ENCODE data around the gene EPS8L3. TPM values are rescaled to one million over a fixed set of nuclear protein-coding genes. Genes with fewer than 3 reads are reported as not detected.
"Not testable (repeated sequence)": the region's sequence is repeated elsewhere in the genome, so short reads cannot be mapped to it uniquely, and the experiment has no call there.

The EPS8L3 gene
- total RNA-seq, 1 donor from 2014 or later, result not detected

DNA sequence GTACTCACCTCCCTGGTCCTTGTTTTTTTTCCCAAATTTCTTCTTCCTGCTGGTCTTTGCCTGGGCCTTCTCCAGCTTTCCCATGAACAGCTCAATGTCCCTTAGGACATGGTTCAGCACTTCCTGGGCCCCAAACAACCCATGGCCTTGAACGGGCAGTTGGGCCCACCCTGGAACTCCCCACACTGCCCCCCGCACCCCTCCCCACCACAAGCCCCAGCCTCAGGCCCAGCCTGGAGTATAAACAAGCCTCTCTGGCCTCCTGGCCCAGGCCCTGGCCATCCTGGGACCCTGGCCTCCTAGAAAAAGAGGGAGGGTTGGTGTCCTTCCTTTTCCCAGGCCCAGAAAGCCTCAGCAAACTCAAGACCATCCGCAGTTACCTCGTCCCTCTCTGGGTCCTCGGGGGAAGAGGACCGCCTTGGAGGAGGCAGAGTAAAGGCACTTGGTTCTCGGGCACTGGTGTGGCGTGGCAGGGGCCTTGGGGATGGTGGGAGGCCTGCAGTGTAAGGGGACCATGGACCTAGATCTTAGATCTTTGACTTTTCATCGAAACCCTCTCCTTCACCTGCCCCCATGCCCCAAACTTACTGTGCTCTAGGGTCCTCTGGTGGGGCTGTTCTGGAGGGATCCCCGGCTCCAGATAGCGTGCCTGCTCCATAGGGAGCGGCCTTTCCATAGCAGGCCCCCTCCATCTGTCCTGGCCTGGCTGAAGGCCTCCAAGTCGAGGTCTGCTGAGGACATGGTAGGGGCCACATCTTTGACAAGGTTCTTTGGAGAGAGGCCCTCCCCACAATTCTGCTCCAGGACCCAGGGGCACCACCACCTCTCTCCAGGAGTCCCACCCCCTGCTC, 5.6 kb downstream of the EPS8L3 start:
- no peaks in the 10 kb centered on the region for H3K36me3 Mint-ChIP-seq (ENCODE audit: unreplicated experiment)
- H3K4me3 Mint-ChIP-seq (ENCODE audit: unreplicated experiment), result no peak overlapping the region
- DNase-seq, result no peak
- TF ChIP-seq, protein P1, sequence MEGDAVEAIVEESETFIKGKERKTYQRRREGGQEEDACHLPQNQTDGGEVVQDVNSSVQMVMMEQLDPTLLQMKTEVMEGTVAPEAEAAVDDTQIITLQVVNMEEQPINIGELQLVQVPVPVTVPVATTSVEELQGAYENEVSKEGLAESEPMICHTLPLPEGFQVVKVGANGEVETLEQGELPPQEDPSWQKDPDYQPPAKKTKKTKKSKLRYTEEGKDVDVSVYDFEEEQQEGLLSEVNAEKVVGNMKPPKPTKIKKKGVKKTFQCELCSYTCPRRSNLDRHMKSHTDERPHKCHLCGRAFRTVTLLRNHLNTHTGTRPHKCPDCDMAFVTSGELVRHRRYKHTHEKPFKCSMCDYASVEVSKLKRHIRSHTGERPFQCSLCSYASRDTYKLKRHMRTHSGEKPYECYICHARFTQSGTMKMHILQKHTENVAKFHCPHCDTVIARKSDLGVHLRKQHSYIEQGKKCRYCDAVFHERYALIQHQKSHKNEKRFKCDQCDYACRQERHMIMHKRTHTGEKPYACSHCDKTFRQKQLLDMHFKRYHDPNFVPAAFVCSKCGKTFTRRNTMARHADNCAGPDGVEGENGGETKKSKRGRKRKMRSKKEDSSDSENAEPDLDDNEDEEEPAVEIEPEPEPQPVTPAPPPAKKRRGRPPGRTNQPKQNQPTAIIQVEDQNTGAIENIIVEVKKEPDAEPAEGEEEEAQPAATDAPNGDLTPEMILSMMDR (IDR thresholded peaks at IDR 0.05; ENCODE audit: partially characterized antibody, unreplicated experiment), result no peak
- no peak overlapping the region for H3K27ac Mint-ChIP-seq (ENCODE audit: unreplicated experiment)
- no peaks in the 10 kb centered on the region for H3K4me1 Mint-ChIP-seq (ENCODE audit: low read depth, unreplicated experiment)
- H3K27me3 Mint-ChIP-seq (ENCODE audit: unreplicated experiment), result peaks cover 5% of the 10 kb centered on the region
- H3K9me3 Mint-ChIP-seq (ENCODE audit: unreplicated experiment), result no peaks in the 10 kb centered on the region

DNA sequence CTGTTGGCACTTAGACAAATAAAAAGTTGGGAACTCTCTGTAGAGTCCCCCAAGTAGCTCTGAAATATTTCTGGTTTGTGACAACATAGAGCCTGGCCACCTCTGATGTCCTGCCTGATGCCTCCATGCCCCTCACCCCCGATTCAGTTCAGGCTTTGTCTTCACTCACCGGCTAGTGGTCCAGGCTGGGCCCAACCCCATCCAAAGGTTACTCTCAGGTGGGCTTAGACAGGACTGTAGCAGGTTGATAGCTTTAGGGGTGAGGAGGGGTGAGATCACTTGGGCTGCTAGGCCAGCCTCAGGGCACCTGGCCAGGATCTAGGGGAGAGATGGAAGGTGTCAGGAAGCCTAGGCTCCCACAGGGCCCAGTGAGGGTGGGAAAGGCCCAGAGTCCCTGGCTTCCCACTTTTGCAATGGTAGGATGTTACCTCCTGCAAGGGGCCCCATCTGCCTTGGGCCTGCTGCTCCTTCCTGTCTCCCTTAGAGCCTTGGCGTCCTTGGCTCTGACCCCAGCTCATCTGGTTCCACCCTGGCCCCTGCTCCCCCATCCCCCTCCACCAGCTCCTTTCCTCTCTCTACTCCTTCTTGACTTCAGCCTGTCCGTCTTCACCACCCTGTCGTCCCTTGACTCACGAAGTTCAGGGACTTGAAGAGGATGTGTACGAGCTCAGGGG, 6.7 kb downstream of the EPS8L3 start:
- Mint-ChIP-seq H3K27ac (ENCODE audit: unreplicated experiment) (no peak overlapping the region), H3K36me3 (ENCODE audit: unreplicated experiment) (no peaks in the 10 kb centered on the region), H3K4me3 (ENCODE audit: unreplicated experiment) (no peak overlapping the region), H3K9me3 (ENCODE audit: unreplicated experiment) (no peaks in the 10 kb centered on the region), H3K4me1 (ENCODE audit: low read depth, unreplicated experiment) (no peaks in the 10 kb centered on the region), H3K27me3 (ENCODE audit: unreplicated experiment) (peaks cover 5% of the 10 kb centered on the region)
- no peak for DNase-seq
- TF ChIP-seq, protein P1 (IDR thresholded peaks at IDR 0.05; ENCODE audit: partially characterized antibody, unreplicated experiment), result no peak

DNA sequence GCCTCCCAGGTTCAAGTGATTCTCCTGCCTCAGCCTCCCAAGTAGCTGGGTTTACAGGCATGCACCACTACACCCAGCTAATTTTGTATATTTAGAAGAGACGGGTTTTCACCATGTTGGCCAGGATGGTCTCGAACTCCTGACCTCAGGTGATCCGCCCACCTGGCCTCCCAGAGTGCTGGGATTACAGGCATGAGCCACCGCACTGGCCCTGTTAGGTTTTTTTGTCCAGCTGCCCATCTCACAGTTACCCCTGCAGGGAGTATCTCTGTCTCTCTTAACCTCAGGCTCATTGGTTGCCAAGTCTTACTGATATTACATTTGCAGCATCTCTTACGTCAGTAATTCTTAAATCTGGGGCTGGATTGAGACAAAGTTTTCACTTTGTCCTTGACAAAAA, 7.4 kb downstream of the EPS8L3 start:
- H3K4me1 Mint-ChIP-seq (ENCODE audit: low read depth, unreplicated experiment); H3K27me3 Mint-ChIP-seq (ENCODE audit: unreplicated experiment); H3K9me3 Mint-ChIP-seq (ENCODE audit: unreplicated experiment); DNase-seq; H3K4me3 Mint-ChIP-seq (ENCODE audit: unreplicated experiment); H3K27ac Mint-ChIP-seq (ENCODE audit: unreplicated experiment); H3K36me3 Mint-ChIP-seq (ENCODE audit: unreplicated experiment): not testable (repeated sequence)

DNA sequence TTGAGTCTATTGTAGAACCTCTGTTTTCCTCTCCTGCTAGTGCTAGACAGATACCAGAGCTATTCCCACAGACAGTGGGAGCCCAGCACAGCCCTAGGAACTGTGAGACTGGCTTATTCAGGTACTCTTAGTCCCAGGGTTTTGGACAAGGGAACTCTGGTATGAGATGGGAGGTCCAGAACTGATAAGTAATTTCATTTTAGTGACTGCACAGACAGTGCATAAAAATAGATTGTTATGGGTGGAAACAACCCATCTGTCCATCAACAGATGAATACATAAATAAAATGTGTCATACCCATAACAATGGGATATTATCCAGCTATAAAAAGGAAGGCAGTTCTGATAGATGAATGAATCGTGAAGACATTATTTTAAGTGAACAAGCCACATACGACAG, 9.0 kb downstream of the EPS8L3 start:
- Mint-ChIP-seq H3K36me3 (ENCODE audit: unreplicated experiment) (no peaks in the 10 kb centered on the region), H3K4me1 (ENCODE audit: low read depth, unreplicated experiment) (no peaks in the 10 kb centered on the region)

DNA sequence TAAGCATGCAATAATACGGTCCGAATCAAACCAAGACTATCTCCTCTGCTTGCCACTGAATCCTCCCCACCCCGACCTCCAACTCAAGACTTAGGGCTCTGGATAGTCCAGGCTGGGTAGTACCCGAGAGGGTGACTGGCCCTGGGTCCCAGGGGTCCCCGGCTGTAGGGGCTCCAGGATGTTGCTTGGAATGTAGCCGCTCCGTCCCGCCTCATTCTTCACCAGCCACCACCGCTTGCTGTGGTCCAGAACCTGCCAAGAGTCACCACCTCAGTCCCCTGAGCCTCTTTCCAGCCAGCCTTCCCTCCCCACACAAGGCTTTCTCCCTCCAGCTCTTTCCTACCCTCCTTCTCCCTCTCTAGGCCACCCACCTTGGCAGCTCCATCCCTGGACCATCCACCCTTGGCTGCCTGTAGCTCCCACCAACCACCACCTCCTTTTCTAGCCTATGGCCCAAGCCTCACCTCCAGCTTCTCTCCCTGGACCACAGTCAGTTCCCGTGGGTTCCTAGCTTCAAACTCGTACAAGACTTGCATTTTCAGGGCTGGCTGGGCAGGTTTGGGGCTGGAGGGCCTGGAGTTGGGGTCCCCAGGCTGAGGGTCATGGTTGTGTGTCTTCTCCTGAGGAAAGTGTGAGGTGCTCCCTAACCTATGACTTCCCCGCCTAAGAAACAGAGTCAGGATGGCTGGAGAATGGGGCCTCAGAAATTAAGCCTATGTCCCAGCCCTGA, 12.0 kb downstream of the EPS8L3 start:
- no peaks in the 10 kb centered on the region for H3K36me3 Mint-ChIP-seq (ENCODE audit: unreplicated experiment)
- H3K9me3 Mint-ChIP-seq (ENCODE audit: unreplicated experiment), result no peaks in the 10 kb centered on the region
- H3K4me3 Mint-ChIP-seq (ENCODE audit: unreplicated experiment), result no peak overlapping the region
- H3K27ac Mint-ChIP-seq (ENCODE audit: unreplicated experiment), result no peak overlapping the region
- no peak for DNase-seq
- H3K27me3 Mint-ChIP-seq (ENCODE audit: unreplicated experiment), result peaks cover 3% of the 10 kb centered on the region
- no peaks in the 10 kb centered on the region for H3K4me1 Mint-ChIP-seq (ENCODE audit: low read depth, unreplicated experiment)
- TF ChIP-seq, protein P1 (IDR thresholded peaks at IDR 0.05; ENCODE audit: partially characterized antibody, unreplicated experiment), result no peak

More for the DNA sequence above, 9.0 kb downstream of the EPS8L3 start:
- DNase-seq, result no peak
- Mint-ChIP-seq H3K9me3 (ENCODE audit: unreplicated experiment) (no peaks in the 10 kb centered on the region), H3K4me3 (ENCODE audit: unreplicated experiment) (no peak overlapping the region), H3K27ac (ENCODE audit: unreplicated experiment) (no peak overlapping the region), H3K27me3 (ENCODE audit: unreplicated experiment) (peaks cover 5% of the 10 kb centered on the region)
- TF ChIP-seq, protein P1 (IDR thresholded peaks at IDR 0.05; ENCODE audit: partially characterized antibody, unreplicated experiment), result no peak

All from glutamatergic neuron (in vitro differentiated cells).